ENCODE results near the gene MAP3K9.

The MAP3K9 gene

GRCh38 chr14:70685474-70686197 is 123.7 kb downstream of the MAP3K9 start:
- DNase-seq = no peak

DNA sequence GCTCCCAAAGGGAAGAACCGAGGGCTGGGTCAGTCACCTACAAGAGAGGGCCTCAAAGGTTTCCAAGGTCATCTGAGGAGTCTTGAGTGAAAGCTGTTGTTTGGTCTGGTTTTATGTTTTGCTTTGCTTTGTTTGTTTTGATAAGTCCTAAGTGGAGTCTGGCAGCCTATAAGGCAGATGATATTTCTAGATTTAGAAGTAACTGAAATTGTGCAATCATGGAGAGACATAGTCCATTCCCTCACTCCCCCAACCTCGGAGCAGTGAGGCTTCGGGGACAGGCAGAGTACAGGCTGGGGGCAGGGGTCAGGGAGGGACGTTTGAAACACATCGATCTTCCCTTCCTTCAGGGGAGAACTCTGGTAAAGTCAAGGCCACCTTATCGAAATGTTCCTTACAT is 125.3 kb downstream of the MAP3K9 start:
- no peak for DNase-seq

GRCh38 chr14:70680748-70681147 is 128.6 kb downstream of the MAP3K9 start:
- DNase-seq = no peak

GRCh38 chr14:70677341-70677740 is 132.0 kb downstream of the MAP3K9 start:
- DNase-seq = no peak

Measured in activated CD4-positive, alpha-beta T cell treated with anti-CD3 and anti-CD28 coated beads, Interleukin-2, amount 50 U/mL, for 16 hours (primary cell).